HepG2 (cell line): ENCODE measurements around the gene MIB2. TPM values are rescaled to one million over a fixed set of nuclear protein-coding genes. Genes with fewer than 3 reads are reported as not detected.

Experiments
- ARNT2 ChIP-seq: sonication (generic); formaldehyde crosslinking; IDR thresholded peaks from 2 replicates; pipeline ENCODE4 v1.8.0; 2022; ENCODE audit warnings: mild to moderate bottlenecking, low read depth, missing genetic modification reagents, moderate library complexity
- CBX2 ChIP-seq, 2 experiments: fragments of 200-600 bp in 1 of 2; sonication (generic); formaldehyde crosslinking in 1 of 2; IDR thresholded peaks; 2 replicates each; pipeline versions ENCODE4 v1.7.0 to v1.8.1; 2018 to 2022; ENCODE audit warnings: low read depth in 2 of 2, low read length in 1 of 2, mild to moderate bottlenecking in 1 of 2, missing genetic modification reagents in 1 of 2
- CENPT ChIP-seq: sonication (generic); formaldehyde crosslinking; IDR thresholded peaks from 2 replicates; pipeline ENCODE4 v1.8.0; 2022; ENCODE audit warnings: low read depth, mild to moderate bottlenecking, moderate library complexity, missing genetic modification reagents
- DZIP1 ChIP-seq: sonication (generic); formaldehyde crosslinking; IDR thresholded peaks from 2 replicates; pipeline ENCODE4 v1.5.0; 2020; ENCODE audit warnings: mild to moderate bottlenecking, missing genetic modification reagents
- HMGA1 ChIP-seq: sonication (generic); formaldehyde crosslinking; conservative IDR thresholded peaks from 2 replicates; pipeline ENCODE4 v1.4.0; 2020; ENCODE audit warnings: missing genetic modification reagents
- HMGXB4 ChIP-seq, 2 experiments: sonication (generic) in 1 of 2; formaldehyde crosslinking in 1 of 2; IDR thresholded peaks; 2 replicates each; pipeline versions ENCODE4 v1.4.0 to v1.6.1; 2018 to 2020; ENCODE audit warnings: missing genetic modification reagents in 2 of 2, borderline replicate concordance in 1 of 2, low read depth in 1 of 2, mild to moderate bottlenecking in 1 of 2, missing biosample characterization in 1 of 2
- IKZF4 ChIP-seq: sonication (generic); formaldehyde crosslinking; IDR thresholded peaks from 2 replicates; pipeline ENCODE4 v1.5.1; 2020; ENCODE audit warnings: borderline replicate concordance, mild to moderate bottlenecking, low read depth, missing genetic modification reagents; ENCODE audit errors: not compliant biosample characterization
- LCORL ChIP-seq, 2 experiments: fragments of 450-650 bp in 1 of 2; sonication (generic) in 1 of 2; formaldehyde crosslinking in 1 of 2; IDR thresholded peaks; 2 replicates each; pipeline versions ENCODE4 v1.5.0 to v1.6.1; 2017 to 2020; ENCODE audit warnings: antibody characterized with exemption in 1 of 2, missing genetic modification reagents in 1 of 2
- NR2F6 ChIP-seq, 2 experiments: IDR thresholded peaks; 2 replicates each; pipeline ENCODE4 v1.6.1; 2016; ENCODE audit warnings: antibody characterized with exemption in 1 of 2, mild to moderate bottlenecking in 1 of 2
- RFX3 ChIP-seq: IDR thresholded peaks from 2 replicates; pipeline ENCODE4 v1.6.1; 2016; ENCODE audit warnings: missing biosample characterization, missing genetic modification reagents
- TRIM22 ChIP-seq: fragments of 450-650 bp; IDR thresholded peaks from 2 replicates; pipeline ENCODE4 v1.6.1; 2017
- ZFP36L2 ChIP-seq: sonication (generic); formaldehyde crosslinking; IDR thresholded peaks from 2 replicates; pipeline ENCODE4 v1.4.0; 2020; ENCODE audit warnings: missing genetic modification reagents
- ZFP37 ChIP-seq: sonication (generic); formaldehyde crosslinking; IDR thresholded peaks from 2 replicates; pipeline ENCODE4 v1.4.0; 2020; ENCODE audit warnings: missing genetic modification reagents, borderline replicate concordance
- ZNF10 ChIP-seq: sonication (generic); formaldehyde crosslinking; IDR thresholded peaks from 2 replicates; pipeline ENCODE4 v1.4.0; 2020; ENCODE audit warnings: mild to moderate bottlenecking, low read depth, missing genetic modification reagents, borderline replicate concordance
- ZNF543 ChIP-seq: sonication (generic); formaldehyde crosslinking; IDR thresholded peaks from 2 replicates; pipeline ENCODE4 v1.4.0; 2020; ENCODE audit warnings: mild to moderate bottlenecking, missing genetic modification reagents
- ZNF552 ChIP-seq: sonication (generic); formaldehyde crosslinking; IDR thresholded peaks from 2 replicates; pipeline ENCODE4 v1.9.0; 2022; ENCODE audit warnings: missing genetic modification reagents, mild to moderate bottlenecking, borderline replicate concordance
- ZNF790 ChIP-seq: sonication (generic); formaldehyde crosslinking; IDR thresholded peaks from 2 replicates; pipeline ENCODE4 v1.8.0; 2022; ENCODE audit warnings: missing genetic modification reagents, mild to moderate bottlenecking, borderline replicate concordance
- polyA plus RNA-seq, 8 experiments: library from polyadenylated mRNA; depleted of rRNA in 3 of 8; stranded (reverse) in 7 of 8; unstranded in 1 of 8; fragments of >200 nt; fragmentation: Illumina TruSeq in 4 of 8; extraction: Trizol in 4 of 8; gene quantifications; 2 replicates each; pipeline versions ENCODE4 v1.2.1 to v1.2.3, GENCODE V29; 2011 to 2016; ENCODE audit warnings: low read depth in 4 of 8, missing spikeins in 1 of 8, mixed read lengths in 1 of 8; ENCODE audit not compliant: insufficient read depth in 1 of 8
- total RNA-seq, 5 experiments: library from RNA; depleted of rRNA; stranded (reverse); fragments of >200 nt; fragmentation: Illumina TruSeq; extraction: Trizol; gene quantifications; 2 replicates each; pipeline ENCODE4 v1.2.3, GENCODE V29; 2016; ENCODE audit warnings: low read depth in 1 of 5
- TF ChIP-seq, protein P1 (sequence below): sonication (generic); formaldehyde crosslinking; IDR thresholded peaks from 2 replicates; pipeline ENCODE4 v1.8.1; 2023; ENCODE audit warnings: mild to moderate bottlenecking, missing genetic modification reagents
- TF ChIP-seq, protein P2 (sequence below): sonication (generic); formaldehyde crosslinking; IDR thresholded peaks from 2 replicates; pipeline ENCODE4 v1.8.0; 2022; ENCODE audit warnings: missing genetic modification reagents, mild to moderate bottlenecking, inconsistent platforms, borderline replicate concordance

Gene MIB2
- total and polyA plus RNA-seq, 2 of the 13 experiments (the other 11 are each of a cell fraction or from before 2014, with no cell fraction given) = 19.9 to 30.4 TPM

- no peak for TF ChIP-seq ZNF543 (CRISPR knock-in tag)
- no peak for TF ChIP-seq ZFP36L2
- TF ChIP-seq LCORL (IDR thresholded peaks at IDR 0.05) = no peak
- no peak for TF ChIP-seq LCORL (CRISPR knock-in tag; IDR thresholded peaks at IDR 0.05)
- TF ChIP-seq ZNF790 (CRISPR knock-in tag) = peak; percentile 69; the same call in 1 of the 2 replicates
- TF ChIP-seq HMGA1 (CRISPR knock-in tag) = no peak
- TF ChIP-seq TRIM22 = no peak
- TF ChIP-seq, protein P1, sequence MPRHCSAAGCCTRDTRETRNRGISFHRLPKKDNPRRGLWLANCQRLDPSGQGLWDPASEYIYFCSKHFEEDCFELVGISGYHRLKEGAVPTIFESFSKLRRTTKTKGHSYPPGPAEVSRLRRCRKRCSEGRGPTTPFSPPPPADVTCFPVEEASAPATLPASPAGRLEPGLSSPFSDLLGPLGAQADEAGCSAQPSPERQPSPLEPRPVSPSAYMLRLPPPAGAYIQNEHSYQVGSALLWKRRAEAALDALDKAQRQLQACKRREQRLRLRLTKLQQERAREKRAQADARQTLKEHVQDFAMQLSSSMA (CRISPR knock-in tag) = no peak
- no peak for TF ChIP-seq RFX3
- no peak for TF ChIP-seq CENPT
- no peak for TF ChIP-seq CBX2 (IDR thresholded peaks at IDR 0.05; ENCODE audit: low read depth, low read length)
- TF ChIP-seq CBX2 (CRISPR knock-in tag; IDR thresholded peaks at IDR 0.05; ENCODE audit: low read depth) = no peak
- TF ChIP-seq ARNT2 = 0 out of 2 replicates have a peak, but pooled peaks have one; percentile 18
- TF ChIP-seq ZFP37 (CRISPR knock-in tag) = no peak
- TF ChIP-seq NR2F6 (IDR thresholded peaks at IDR 0.05) = no peak
- TF ChIP-seq NR2F6 (CRISPR knock-in tag; IDR thresholded peaks at IDR 0.05) = 0 out of 2 replicates have a peak, but pooled peaks have one; percentile 15
- TF ChIP-seq, protein P2, sequence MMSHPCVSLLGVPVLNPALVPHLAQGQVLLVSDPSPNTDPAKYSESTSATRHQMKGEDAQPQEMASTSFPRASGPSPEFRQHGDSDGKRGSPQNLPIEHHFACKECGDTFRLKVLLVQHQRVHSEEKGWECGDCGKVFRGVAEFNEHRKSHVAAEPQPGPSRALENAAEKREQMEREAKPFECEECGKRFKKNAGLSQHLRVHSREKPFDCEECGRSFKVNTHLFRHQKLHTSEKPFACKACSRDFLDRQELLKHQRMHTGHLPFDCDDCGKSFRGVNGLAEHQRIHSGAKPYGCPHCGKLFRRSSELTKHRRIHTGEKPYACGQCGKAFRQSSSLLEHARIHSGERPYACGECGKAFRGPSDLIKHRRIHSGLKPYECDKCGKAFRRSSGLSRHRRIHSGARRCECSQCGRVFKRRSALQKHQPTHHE (CRISPR knock-in tag) = no peak
- TF ChIP-seq ZNF10 (CRISPR knock-in tag) = no peak
- no peak for TF ChIP-seq IKZF4 (CRISPR knock-in tag)
- no peak; a peak in 2 of 4 replicates for TF ChIP-seq HMGXB4 (CRISPR knock-in tag; IDR thresholded peaks at IDR 0.05; ENCODE audit: borderline replicate concordance in 1 of 2, low read depth in 1 of 2)
- peak; percentile 27; the same call in 1 of the 2 replicates for TF ChIP-seq DZIP1 (CRISPR knock-in tag)
- TF ChIP-seq ZNF552 (CRISPR knock-in tag) = no peak; the same call in 1 of the 2 replicates
These were observed 40.4 kb upstream of the MIB2 start, which contains the start of gene SSU72 (continued) for GRCh38 chr1:1574721-1575537.
